KMS-11 (cell line): ENCODE measurements around the gene ALDH4A1.
"Not testable (repeated sequence)": the region's sequence is repeated elsewhere in the genome, so short reads cannot be mapped to it uniquely, and the experiment has no call there.

ENCODE experiments used
- H2AFZ ChIP-seq: fragments of 200-600 bp; sonication (generic); 2 replicates; pipeline ENCODE4 v1.6.1; 2016; ENCODE audit warnings: antibody characterized with exemption, mixed run types, low read depth
- H3K27ac ChIP-seq: fragments of 200-600 bp; sonication (generic); 2 replicates; pipeline ENCODE4 v1.6.1; 2016; ENCODE audit warnings: mild to moderate bottlenecking, mixed run types
- H3K27me3 ChIP-seq: fragments of 200-600 bp; sonication (generic); 2 replicates; pipeline ENCODE4 v1.6.1; 2017; ENCODE audit warnings: mild to moderate bottlenecking, low read depth, mixed run types, moderate library complexity; ENCODE audit not compliant: insufficient read depth
- H3K36me3 ChIP-seq: fragments of 200-600 bp; sonication (generic); 2 replicates; pipeline ENCODE4 v1.6.1; 2017; ENCODE audit warnings: mild to moderate bottlenecking, mixed run types; ENCODE audit not compliant: insufficient read depth
- H3K4me1 ChIP-seq: fragments of 200-600 bp; sonication (generic); 2 replicates; pipeline ENCODE4 v1.6.1; 2016; ENCODE audit warnings: mild to moderate bottlenecking, low read depth, mixed run types; ENCODE audit not compliant: poor library complexity, severe bottlenecking
- H3K4me2 ChIP-seq: fragments of 200-600 bp; sonication (generic); 2 replicates; pipeline ENCODE4 v1.7.0; 2016; ENCODE audit warnings: mild to moderate bottlenecking, mixed run types
- H3K4me3 ChIP-seq: fragments of 200-600 bp; sonication (generic); IDR thresholded peaks from 2 replicates; pipeline ENCODE4 v1.6.1; 2017; ENCODE audit warnings: low read depth, low read length, mixed read lengths; ENCODE audit not compliant: insufficient read depth
- H3K79me2 ChIP-seq: fragments of 200-600 bp; sonication (generic); 2 replicates; pipeline ENCODE4 v1.6.1; 2016; ENCODE audit warnings: low read depth, mixed run types; ENCODE audit not compliant: insufficient read depth
- H3K9ac ChIP-seq: fragments of 200-600 bp; sonication (generic); 2 replicates; pipeline ENCODE4 v1.6.1; 2016; ENCODE audit warnings: mild to moderate bottlenecking, mixed run types
- H4K20me1 ChIP-seq: fragments of 200-600 bp; sonication (generic); 2 replicates; pipeline ENCODE4 v1.6.1; 2016; ENCODE audit warnings: mild to moderate bottlenecking, mixed run types; ENCODE audit not compliant: insufficient read depth
- CTCF ChIP-seq: fragments of 200-600 bp; sonication (generic); conservative IDR thresholded peaks from 2 replicates; pipeline ENCODE4 v1.6.1; 2017; ENCODE audit warnings: low read depth, mild to moderate bottlenecking, antibody characterized with exemption, low read length, moderate library complexity, mixed read lengths

The ALDH4A1 gene

GRCh38 chr1:18899363-18900049 lies 2.8 kb downstream of the ALDH4A1 start:
- Histone ChIP-seq H3K79me2 (no peaks in the 10 kb centered on the region), H3K9ac (no peak overlapping the region), H3K36me3 (no peaks in the 10 kb centered on the region), H3K4me3 (no peak overlapping the region), H2AFZ (no peak overlapping the region), H3K4me1 (no peaks in the 10 kb centered on the region), H4K20me1 (no peaks in the 10 kb centered on the region), H3K27me3 (peaks cover 47% of the 10 kb centered on the region), H3K27ac (no peak overlapping the region), H3K4me2 (no peak overlapping the region)
- TF ChIP-seq CTCF: no peak

GRCh38 chr1:18898567-18898966 lies 3.8 kb downstream of the ALDH4A1 start:
- Histone ChIP-seq H3K79me2 (no peaks in the 10 kb centered on the region), H3K27ac (no peak overlapping the region), H3K4me1 (no peaks in the 10 kb centered on the region), H3K9ac (no peak overlapping the region), H3K4me3 (no peak overlapping the region), H3K4me2 (no peak overlapping the region), H2AFZ (no peak overlapping the region), H4K20me1 (no peaks in the 10 kb centered on the region), H3K27me3 (peaks cover 40% of the 10 kb centered on the region), H3K36me3 (no peaks in the 10 kb centered on the region)
- TF ChIP-seq CTCF: no peak

- H3K27ac ChIP-seq: no peak overlapping the region
- H3K4me3 ChIP-seq: no peak overlapping the region
- H3K36me3 ChIP-seq: no peaks in the 10 kb centered on the region
- TF ChIP-seq CTCF: no peak
- H3K79me2 ChIP-seq: no peaks in the 10 kb centered on the region
- H3K9ac ChIP-seq: no peak overlapping the region
- H2AFZ ChIP-seq: no peak overlapping the region
- no peak overlapping the region for H3K4me2 ChIP-seq
- peaks cover 10% of the 10 kb centered on the region; the same call in 1 of the 2 replicates for H3K27me3 ChIP-seq
- H4K20me1 ChIP-seq: no peaks in the 10 kb centered on the region
- no peaks in the 10 kb centered on the region for H3K4me1 ChIP-seq
Measured at GRCh38 chr1:18895317-18895716, 7.0 kb downstream of the ALDH4A1 start.

GRCh38 chr1:18893120-18893519 lies 9.2 kb downstream of the ALDH4A1 start:
- H3K27ac ChIP-seq: no peak overlapping the region

GRCh38 chr1:18891858-18892257 lies 10.5 kb downstream of the ALDH4A1 start:
- H3K4me2 ChIP-seq, H3K4me3 ChIP-seq, H3K27me3 ChIP-seq, H3K79me2 ChIP-seq, H3K9ac ChIP-seq, H3K36me3 ChIP-seq, H2AFZ ChIP-seq, H3K4me1 ChIP-seq, H4K20me1 ChIP-seq, H3K27ac ChIP-seq: not testable (repeated sequence)

More at GRCh38 chr1:18893120-18893519, 9.2 kb downstream of the ALDH4A1 start:
- Histone ChIP-seq H3K27me3 (peaks cover 5% of the 10 kb centered on the region; the same call in 1 of the 2 replicates), H3K4me3 (no peak overlapping the region), H3K4me1 (no peaks in the 10 kb centered on the region), H3K36me3 (no peaks in the 10 kb centered on the region), H3K9ac (no peak overlapping the region), H3K79me2 (no peaks in the 10 kb centered on the region), H4K20me1 (no peaks in the 10 kb centered on the region), H2AFZ (no peak overlapping the region), H3K4me2 (no peak overlapping the region)
- no peak for TF ChIP-seq CTCF
